RWPE2 (cell line): ENCODE data around the gene KDM6A.

Experiments
- ATAC-seq: fragments of 200-7000 bp; cut with Tn5 transposase; 3 replicates; pipeline ENCODE4 v1.9.1; 2021; ENCODE audit warnings: low read depth
- DNase-seq: peaks from one replicate; pipeline ENCODE4 v3.0.0-alpha.2; 2020; ENCODE audit warnings: low spot score
- H3K27ac ChIP-seq: fragments of 450-650 bp; 2 replicates; pipeline ENCODE4 v1.5.1; 2017; ENCODE audit warnings: mild to moderate bottlenecking; ENCODE audit not compliant: poor library complexity, severe bottlenecking
- H3K27me3 ChIP-seq: fragments of 250-450 bp; sonication (Bioruptor Pico); 2 replicates; pipeline ENCODE4 v1.5.1; 2021; ENCODE audit warnings: mild to moderate bottlenecking, moderate library complexity; ENCODE audit not compliant: insufficient read depth, poor library complexity, severe bottlenecking
- H3K36me3 ChIP-seq: fragments of 250-450 bp; sonication (Bioruptor Pico); 2 replicates; pipeline ENCODE4 v1.5.1; 2020; ENCODE audit warnings: low read depth, mild to moderate bottlenecking, moderate library complexity
- H3K4me1 ChIP-seq: fragments of 250-450 bp; sonication (Bioruptor Pico); 2 replicates; pipeline ENCODE4 v1.5.1; 2021; ENCODE audit warnings: mild to moderate bottlenecking, moderate library complexity; ENCODE audit not compliant: insufficient read depth, poor library complexity, severe bottlenecking
- H3K4me3 ChIP-seq: fragments of 250-450 bp; sonication (Bioruptor Pico); 2 replicates; pipeline ENCODE4 v1.5.1; 2021; ENCODE audit warnings: mild to moderate bottlenecking, moderate library complexity; ENCODE audit not compliant: severe bottlenecking
- H3K9me3 ChIP-seq: fragments of 250-450 bp; sonication (Bioruptor Pico); 2 replicates; pipeline ENCODE4 v1.5.1; 2021; ENCODE audit warnings: mild to moderate bottlenecking, moderate library complexity; ENCODE audit not compliant: severe bottlenecking
- CTCF ChIP-seq: fragments of 450-650 bp; IDR thresholded peaks from one replicate; pipeline ENCODE4 v1.5.1; 2017; ENCODE audit warnings: mild to moderate bottlenecking, moderate library complexity; ENCODE audit not compliant: poor library complexity, severe bottlenecking

The KDM6A gene

GRCh38 chrX:44974451-44974850 is 101.5 kb downstream of the KDM6A start:
- Histone ChIP-seq H3K4me3 (no peak overlapping the region), H3K27me3 (no peaks in the 10 kb centered on the region), H3K4me1 (peaks cover 18% of the 10 kb centered on the region), H3K27ac (peak overlapping the region; percentile 35), H3K9me3 (no peaks in the 10 kb centered on the region), H3K36me3 (peaks cover 17% of the 10 kb centered on the region; the same call in 1 of the 2 replicates)
- no peak for TF ChIP-seq CTCF
- ATAC-seq: peak; percentile 96
- DNase-seq: no peak

GRCh38 chrX:44975666-44976263 is 102.8 kb downstream of the KDM6A start:
- DNase-seq: no peak
- Histone ChIP-seq H3K4me1 (peaks cover 18% of the 10 kb centered on the region), H3K9me3 (no peaks in the 10 kb centered on the region), H3K27ac (peak overlapping the region; percentile 2), H3K4me3 (no peak overlapping the region), H3K36me3 (peaks cover 17% of the 10 kb centered on the region; the same call in 1 of the 2 replicates), H3K27me3 (no peaks in the 10 kb centered on the region)
- ATAC-seq: no peak
- no peak for TF ChIP-seq CTCF

GRCh38 chrX:44978976-44979375 is 106.0 kb downstream of the KDM6A start:
- H3K4me3 ChIP-seq: no peak overlapping the region
- peaks cover 15% of the 10 kb centered on the region for H3K4me1 ChIP-seq
- H3K9me3 ChIP-seq: no peaks in the 10 kb centered on the region
- TF ChIP-seq CTCF: no peak
- H3K27me3 ChIP-seq: no peaks in the 10 kb centered on the region
- H3K36me3 ChIP-seq: peaks cover 17% of the 10 kb centered on the region; the same call in 1 of the 2 replicates
- ATAC-seq (no peak), DNase-seq (no peak)
- no peak overlapping the region for H3K27ac ChIP-seq

- no peaks in the 10 kb centered on the region for H3K27me3 ChIP-seq
These were observed 107.4 kb downstream of the KDM6A start for GRCh38 chrX:44980403-44980802.

More at GRCh38 chrX:44980403-44980802, 107.4 kb downstream of the KDM6A start:
- no peaks in the 10 kb centered on the region for H3K9me3 ChIP-seq
- DNase-seq: no peak
- peaks cover 3% of the 10 kb centered on the region for H3K4me1 ChIP-seq
- H3K4me3 ChIP-seq: no peak overlapping the region
- H3K27ac ChIP-seq: no peak overlapping the region
- no peak for TF ChIP-seq CTCF
- ATAC-seq: no peak
- H3K36me3 ChIP-seq: peaks cover 8% of the 10 kb centered on the region; the same call in 1 of the 2 replicates
